K562 (cell line): ENCODE data around the gene GLP2R. TPM values are rescaled to one million over a fixed set of nuclear protein-coding genes. Genes with fewer than 3 reads are reported as not detected.
A peak's percentile ranks its signal among the peaks of the same experiment; 100 is the strongest.
"Not testable (repeated sequence)": the region's sequence is repeated elsewhere in the genome, so short reads cannot be mapped to it uniquely, and the experiment has no call there.

Experiments used
- ATAC-seq: fragments of 200-7000 bp; cut with Tn5 transposase; 3 replicates; pipeline ENCODE4 v1.9.1; 2020; ENCODE audit warnings: moderate library complexity
- BruUV-seq: library from RNA; stranded (reverse); fragments of 400-500 nt; replicated peaks from 2 replicates; lab custom pipeline; 2021; lab: Mats Ljungman, UMichigan
- CTCF ChIA-PET: fragments of 300-600 bp; formaldehyde crosslinking; extraction: SDS; loops from one replicate; lab custom pipeline; 2021; ENCODE audit warnings: low intra/inter-chr PET ratio; lab: Yijun Ruan, JAX
- POLR2A ChIA-PET: fragments of 300-600, 350-650 bp; sonication (Branson Sonifier 250); formaldehyde crosslinking; extraction: SDS; loops from one replicate; lab custom pipeline; 2021; ENCODE audit warnings: antibody characterized with exemption, inconsistent platforms; lab: Yijun Ruan, JAX
- DNase-seq, 4 experiments: peaks; one replicate each; pipeline versions ENCODE4 v3.0.0 to v3.0.0-alpha.2; 2011 to 2018; ENCODE audit warnings: low spot score in 3 of 4, mixed read lengths in 3 of 4; ENCODE audit errors: extremely low read depth in 1 of 4
- FAIRE-seq: peaks from 2 replicates; lab custom pipeline; 2011; peaks lifted over from hg19 to GRCh38; lab: Jason Lieb, UNC
- H2AFZ ChIP-seq: 2 replicates; pipeline ENCODE4 v1.6.0; 2011; ENCODE audit warnings: low read depth, low read length, control low read depth, inconsistent platforms
- H3K27ac ChIP-seq: fragments of 200-600 bp; 3 replicates; pipeline ENCODE4 v1.8.0; 2011; ENCODE audit warnings: low read depth, mild to moderate bottlenecking, control low read depth, inconsistent platforms, low read length, moderate library complexity, mixed read lengths; ENCODE audit errors: extremely low read depth
- H3K27me3 ChIP-seq, 2 experiments: fragments of 300-600 bp in 1 of 2; 2 replicates in 1 of 2; 3 replicates in 1 of 2; pipeline versions ENCODE4 v1.6.0 to v1.8.0; 2011; ENCODE audit warnings: inconsistent platforms in 2 of 2, low read length in 2 of 2, mild to moderate bottlenecking in 1 of 2, mixed read lengths in 1 of 2, moderate library complexity in 1 of 2; ENCODE audit not compliant: control insufficient read depth in 2 of 2, insufficient read depth in 2 of 2
- H3K36me3 ChIP-seq: fragments of 300-600 bp; 3 replicates; pipeline ENCODE4 v1.8.0; 2011; ENCODE audit warnings: mild to moderate bottlenecking, low read length, inconsistent platforms; ENCODE audit not compliant: control insufficient read depth, insufficient read depth
- H3K4me1 ChIP-seq, 2 experiments: fragments of 200-600 bp in 1 of 2; replicated peaks in 1 of 2; 2 replicates in 1 of 2; 3 replicates in 1 of 2; pipeline versions ENCODE4 v1.5.1 to v1.8.0; 2011; ENCODE audit warnings: inconsistent platforms in 2 of 2, low read length in 2 of 2, mild to moderate bottlenecking in 1 of 2, mixed read lengths in 1 of 2, moderate library complexity in 1 of 2; ENCODE audit not compliant: control insufficient read depth in 2 of 2, insufficient read depth in 2 of 2
- H3K4me2 ChIP-seq: 2 replicates; pipeline ENCODE4 v1.6.1; 2011; ENCODE audit warnings: low read length, control low read depth, inconsistent platforms, mixed read lengths; ENCODE audit not compliant: insufficient read depth
- H3K4me3 ChIP-seq: fragments of 200-600 bp; sonication (generic), shearing (Covaris generic); 2 replicates; pipeline ENCODE4 v1.5.1; 2016; ENCODE audit warnings: control low read depth, inconsistent platforms
- H3K79me2 ChIP-seq: fragments of 200-600 bp; 3 replicates; pipeline ENCODE4 v1.8.0; 2011; ENCODE audit warnings: low read length, inconsistent platforms; ENCODE audit not compliant: control insufficient read depth, insufficient read depth
- H3K9ac ChIP-seq, 2 experiments: 2 replicates each; pipeline versions ENCODE4 v1.6.0 to v1.6.1; 2011; ENCODE audit warnings: low read depth in 2 of 2, low read length in 2 of 2, control low read depth in 1 of 2, inconsistent platforms in 1 of 2, mild to moderate bottlenecking in 1 of 2, mixed read lengths in 1 of 2; ENCODE audit not compliant: insufficient read depth in 1 of 2
- H3K9me1 ChIP-seq: one replicate; pipeline ENCODE4 v1.6.0; 2011; ENCODE audit warnings: inconsistent platforms, mild to moderate bottlenecking, low read length, moderate library complexity; ENCODE audit not compliant: control insufficient read depth, insufficient read depth
- H3K9me3 ChIP-seq: replicated peaks from 2 replicates; pipeline ENCODE4 v1.5.1; 2011; ENCODE audit warnings: low read depth, low read length, inconsistent platforms; ENCODE audit not compliant: control insufficient read depth, insufficient read depth
- H4K20me1 ChIP-seq: replicated peaks from 2 replicates; pipeline ENCODE4 v1.6.1; 2011; ENCODE audit warnings: low read length, inconsistent platforms, mixed read lengths; ENCODE audit not compliant: control insufficient read depth, insufficient read depth
- MEF2D ChIP-seq: conservative IDR thresholded peaks from 2 replicates; pipeline ENCODE4 v1.6.1; 2016; ENCODE audit warnings: low read depth, missing genetic modification characterization, missing compliant biosample characterization
- ZNF316 ChIP-seq: fragments of 450-650 bp; IDR thresholded peaks from 2 replicates; pipeline ENCODE4 v1.6.1; 2016
- ZNF75A ChIP-seq: fragments of 450-650 bp; formaldehyde crosslinking; IDR thresholded peaks from 2 replicates; pipeline ENCODE4 v1.4.0; 2020; ENCODE audit warnings: mild to moderate bottlenecking
- WGBS: fragments of 100-300 bp; shearing (Covaris generic); methylation state at CpG from one replicate; pipeline ENCODE4 v1.1.6; 2016; ENCODE audit warnings: low coverage, mixed read lengths; ENCODE audit not compliant: insufficient coverage; ENCODE audit errors: missing lambda C conversion rate; 5-methylcytosine and 5-hydroxymethylcytosine counted together
- in situ Hi-C: fragments of 300-500 bp; cut with MboI; formaldehyde crosslinking; loops from 4 replicates; pipeline ENCODE4 v1.15.0; 2018; ENCODE audit warnings: inconsistent platforms, mixed read lengths
- intact Hi-C: fragments of 100-400 bp; cut with micrococcal nuclease; formaldehyde crosslinking; loops from 2 replicates; pipeline ENCODE4 v1.14.2; 2022
- polyA plus RNA-seq, 8 experiments: library from polyadenylated mRNA; depleted of rRNA in 4 of 8; stranded (reverse) in 5 of 8; unstranded in 3 of 8; fragments of >200 nt; fragmentation: Nextera tagmentation in 2 of 8; fragmentation: Illumina TruSeq in 1 of 8; extraction: Ambion mirVana in 2 of 8; extraction: Trizol in 1 of 8; gene quantifications; 2 replicates each; pipeline versions ENCODE4 v1.2.1 to v1.2.3, GENCODE V29; 2011 to 2014; ENCODE audit warnings: inconsistent platforms in 1 of 8, missing spikeins in 1 of 8
- total RNA-seq, 7 experiments: library from RNA; depleted of rRNA in 6 of 7; stranded (reverse); fragments of >200 nt in 6 of 7; fragmentation: Illumina TruSeq in 2 of 7; extraction: Trizol in 2 of 7; gene quantifications; 2 replicates each; pipeline versions ENCODE4 v1.2.1 to v1.2.3, GENCODE V29; 2011 to 2021; ENCODE audit warnings: low replicate concordance in 1 of 7

The GLP2R gene
- total and polyA plus RNA-seq, 9 of the 15 experiments (the other 6 are each of a cell fraction or from before 2014, with no cell fraction given), result not detected

- ATAC-seq, H3K4me3 ChIP-seq, CTCF ChIA-PET, H3K4me2 ChIP-seq, H2AFZ ChIP-seq, POLR2A ChIA-PET, H3K9me1 ChIP-seq, H3K36me3 ChIP-seq, H3K9me3 ChIP-seq, DNase-seq, FAIRE-seq, H4K20me1 ChIP-seq, H3K27me3 ChIP-seq, H3K79me2 ChIP-seq, H3K4me1 ChIP-seq, H3K27ac ChIP-seq, BruUV-seq, H3K9ac ChIP-seq: not testable (repeated sequence)
- intact Hi-C loops (loop anchor here (5.0 kb wide), 1 partner anchor 696 kb away; no protein-coding TSS in a partner anchor), in situ Hi-C loops (loop anchor here (10.0 kb wide), 1 partner anchor 694 kb away; no protein-coding TSS in a partner anchor)
- WGBS, result 0% methylated on average over 6 of the region's 13 CpGs
Observed at GRCh38 chr17:9921216-9921615, 95.5 kb downstream of the GLP2R start.

- no peaks in the 10 kb centered on the region for H4K20me1 ChIP-seq
- in situ Hi-C loops, result loop anchor here (10.0 kb wide), 1 partner anchor 693 kb away; no protein-coding TSS in a partner anchor
- no peaks in the 10 kb centered on the region for H3K36me3 ChIP-seq
- no peak overlapping the region for H3K4me2 ChIP-seq
- ChIA-PET POLR2A (no interaction called here), CTCF (no interaction called here)
- DNase-seq, result no peak
- no TSS peak for BruUV-seq
- TF ChIP-seq MEF2D (tag) (no peak), ZNF75A (CRISPR knock-in tag) (no peak), ZNF316 (peak; percentile 49; the same call in 1 of the 2 replicates)
- 5% methylated on average over 12 of the region's 14 CpGs for WGBS
- H2AFZ ChIP-seq, result no peak overlapping the region
- no peaks in the 10 kb centered on the region for H3K9me3 ChIP-seq
- ATAC-seq, result no peak
- intact Hi-C loops, result loop anchor here (5.0 kb wide), 1 partner anchor 695 kb away; no protein-coding TSS in a partner anchor
- H3K79me2 ChIP-seq, result no peaks in the 10 kb centered on the region
- FAIRE-seq, result no peak
- H3K27me3 ChIP-seq, result no peaks in the 10 kb centered on the region
- H3K9ac ChIP-seq, result no peak overlapping the region
- no peaks in the 10 kb centered on the region for H3K9me1 ChIP-seq
- H3K4me3 ChIP-seq, result no peak overlapping the region
- H3K27ac ChIP-seq, result no peak overlapping the region
- no peaks in the 10 kb centered on the region for H3K4me1 ChIP-seq
Observed at GRCh38 chr17:9922012-9922848, 96.5 kb downstream of the GLP2R start.
